Osteoblast (primary cell): ENCODE data around the gene BANK1. TPM values are rescaled to one million over a fixed set of nuclear protein-coding genes. Genes with fewer than 3 reads are reported as not detected.

Experiments
- DNase-seq: peaks from one replicate; pipeline ENCODE4 v3.0.0; 2011; ENCODE audit warnings: low spot score, mixed read lengths; ENCODE audit not compliant: insufficient read length; ENCODE audit errors: missing footprints
- H2AFZ ChIP-seq: 2 replicates; pipeline ENCODE4 v1.6.0; 2011; ENCODE audit warnings: mild to moderate bottlenecking, low read length
- H3K27ac ChIP-seq: 2 replicates; pipeline ENCODE4 v1.5.1; 2011; ENCODE audit warnings: mild to moderate bottlenecking, low read depth, low read length, moderate library complexity
- H3K27me3 ChIP-seq: 2 replicates; pipeline ENCODE4 v1.6.0; 2012; ENCODE audit warnings: mild to moderate bottlenecking, control low read depth, inconsistent platforms, low read length, moderate library complexity; ENCODE audit not compliant: insufficient read depth
- H3K36me3 ChIP-seq: 2 replicates; pipeline ENCODE4 v1.5.1; 2011; ENCODE audit warnings: mild to moderate bottlenecking, low read length, control low read depth, moderate library complexity; ENCODE audit not compliant: insufficient read depth
- H3K4me1 ChIP-seq: 2 replicates; pipeline ENCODE4 v1.5.1; 2011; ENCODE audit warnings: mild to moderate bottlenecking, low read length, control low read depth, moderate library complexity; ENCODE audit not compliant: insufficient read depth
- H3K4me2 ChIP-seq: 2 replicates; pipeline ENCODE4 v1.6.0; 2011; ENCODE audit warnings: mild to moderate bottlenecking, low read length; ENCODE audit not compliant: insufficient read depth
- H3K4me3 ChIP-seq: fragments of 200-600 bp; sonication (generic); 3 replicates; pipeline ENCODE4 v1.5.1; 2012; ENCODE audit warnings: mild to moderate bottlenecking, low read length, inconsistent platforms; ENCODE audit not compliant: insufficient read depth
- H3K79me2 ChIP-seq: 2 replicates; pipeline ENCODE4 v1.6.0; 2012; ENCODE audit warnings: mild to moderate bottlenecking, low read length, control low read depth, inconsistent platforms; ENCODE audit not compliant: insufficient read depth
- H3K9me3 ChIP-seq: 2 replicates; pipeline ENCODE4 v1.5.1; 2011; ENCODE audit warnings: low read depth, low read length, control low read depth
- H4K20me1 ChIP-seq: 2 replicates; pipeline ENCODE4 v1.6.0; 2012; ENCODE audit warnings: mild to moderate bottlenecking, low read length, control low read depth; ENCODE audit not compliant: insufficient read depth
- total RNA-seq: library from RNA; depleted of rRNA; stranded (reverse); fragments of >200 nt; gene quantifications from 2 replicates; pipeline ENCODE4 v1.2.3, GENCODE V29; 2012
- TF ChIP-seq, protein P1 (sequence below): IDR thresholded peaks from 2 replicates; pipeline ENCODE4 v1.5.1; 2011; ENCODE audit warnings: mild to moderate bottlenecking, low read depth, low read length, moderate library complexity; ENCODE audit errors: extremely low read depth

The BANK1 gene
- total RNA-seq, 1 donor = 1.8 TPM

- peak overlapping the region; percentile 10 for H2AFZ ChIP-seq
- H3K27ac ChIP-seq = no peak overlapping the region
- H3K36me3 ChIP-seq = no peaks in the 10 kb centered on the region
- no peaks in the 10 kb centered on the region for H4K20me1 ChIP-seq
- no peak overlapping the region for H3K4me3 ChIP-seq
- no peak overlapping the region for H3K4me2 ChIP-seq
- TF ChIP-seq, protein P1, sequence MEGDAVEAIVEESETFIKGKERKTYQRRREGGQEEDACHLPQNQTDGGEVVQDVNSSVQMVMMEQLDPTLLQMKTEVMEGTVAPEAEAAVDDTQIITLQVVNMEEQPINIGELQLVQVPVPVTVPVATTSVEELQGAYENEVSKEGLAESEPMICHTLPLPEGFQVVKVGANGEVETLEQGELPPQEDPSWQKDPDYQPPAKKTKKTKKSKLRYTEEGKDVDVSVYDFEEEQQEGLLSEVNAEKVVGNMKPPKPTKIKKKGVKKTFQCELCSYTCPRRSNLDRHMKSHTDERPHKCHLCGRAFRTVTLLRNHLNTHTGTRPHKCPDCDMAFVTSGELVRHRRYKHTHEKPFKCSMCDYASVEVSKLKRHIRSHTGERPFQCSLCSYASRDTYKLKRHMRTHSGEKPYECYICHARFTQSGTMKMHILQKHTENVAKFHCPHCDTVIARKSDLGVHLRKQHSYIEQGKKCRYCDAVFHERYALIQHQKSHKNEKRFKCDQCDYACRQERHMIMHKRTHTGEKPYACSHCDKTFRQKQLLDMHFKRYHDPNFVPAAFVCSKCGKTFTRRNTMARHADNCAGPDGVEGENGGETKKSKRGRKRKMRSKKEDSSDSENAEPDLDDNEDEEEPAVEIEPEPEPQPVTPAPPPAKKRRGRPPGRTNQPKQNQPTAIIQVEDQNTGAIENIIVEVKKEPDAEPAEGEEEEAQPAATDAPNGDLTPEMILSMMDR = no peak
- no peak for DNase-seq
- H3K79me2 ChIP-seq = no peaks in the 10 kb centered on the region
- no peaks in the 10 kb centered on the region for H3K4me1 ChIP-seq
- H3K9me3 ChIP-seq = no peaks in the 10 kb centered on the region
- H3K27me3 ChIP-seq = no peaks in the 10 kb centered on the region
Measured at GRCh38 chr4:102042871-102043802, 252.6 kb downstream of the BANK1 start.

DNA sequence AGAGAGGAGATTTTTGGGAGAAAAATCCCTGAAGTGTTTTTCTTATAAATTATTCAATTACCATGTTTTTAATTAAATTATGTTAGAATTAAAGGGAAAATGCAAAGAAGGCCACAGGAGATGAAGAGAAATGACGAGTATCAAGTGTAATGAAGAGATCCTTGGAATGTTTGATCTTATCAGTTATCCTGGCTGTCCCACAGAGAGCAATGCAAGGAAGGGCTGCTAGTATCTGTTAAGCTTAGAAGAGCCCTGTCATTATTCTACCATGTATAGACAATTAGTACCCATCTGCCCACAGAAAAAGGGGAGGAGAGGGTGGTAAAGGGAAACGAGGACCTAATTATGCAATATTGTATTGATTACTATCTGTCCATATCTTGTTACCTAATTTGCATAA, 257.1 kb downstream of the BANK1 start:
- no peaks in the 10 kb centered on the region for H3K4me1 ChIP-seq
- H3K27me3 ChIP-seq = no peaks in the 10 kb centered on the region
- no peak overlapping the region for H3K27ac ChIP-seq
- no peak overlapping the region for H3K4me3 ChIP-seq
- H4K20me1 ChIP-seq = no peaks in the 10 kb centered on the region
- no peaks in the 10 kb centered on the region for H3K9me3 ChIP-seq
- TF ChIP-seq, protein P1 = no peak
- no peak for DNase-seq
- H3K4me2 ChIP-seq = no peak overlapping the region
- H3K36me3 ChIP-seq = no peaks in the 10 kb centered on the region
- no peaks in the 10 kb centered on the region for H3K79me2 ChIP-seq
- H2AFZ ChIP-seq = no peak overlapping the region

- Histone ChIP-seq H4K20me1 (no peaks in the 10 kb centered on the region), H3K4me3 (no peak overlapping the region), H3K79me2 (no peaks in the 10 kb centered on the region), H3K27ac (no peak overlapping the region), H2AFZ (no peak overlapping the region), H3K4me2 (no peak overlapping the region), H3K9me3 (no peaks in the 10 kb centered on the region), H3K27me3 (no peaks in the 10 kb centered on the region), H3K36me3 (no peaks in the 10 kb centered on the region), H3K4me1 (no peaks in the 10 kb centered on the region)
- TF ChIP-seq, protein P1 = no peak
- DNase-seq = no peak
Measured at GRCh38 chr4:102055805-102056204, 265.3 kb downstream of the BANK1 start.

DNA sequence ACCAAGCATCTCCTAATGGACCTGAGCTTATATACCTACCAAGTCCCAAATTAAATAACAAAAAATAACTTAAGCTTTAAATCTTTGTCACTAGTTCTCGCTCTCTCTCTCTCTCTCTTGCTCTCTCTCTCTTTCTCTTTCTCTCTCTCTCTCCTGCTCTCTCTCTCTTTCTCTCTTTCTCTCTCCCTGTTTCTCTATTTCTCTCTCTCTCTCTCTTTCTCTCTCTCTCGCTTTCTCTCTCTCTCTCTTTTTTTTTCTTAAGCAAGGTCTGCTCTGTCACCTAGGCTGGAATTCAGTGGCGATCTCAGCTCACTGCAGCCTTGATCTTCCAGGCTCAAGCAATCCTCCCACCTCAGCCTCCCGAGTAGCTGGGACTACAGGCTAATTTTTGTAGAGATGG, 266.6 kb downstream of the BANK1 start:
- TF ChIP-seq, protein P1 = no peak
- Histone ChIP-seq H3K36me3 (no peaks in the 10 kb centered on the region), H3K27ac (no peak overlapping the region), H3K4me1 (no peaks in the 10 kb centered on the region), H3K4me2 (no peak overlapping the region), H3K4me3 (no peak overlapping the region), H3K27me3 (no peaks in the 10 kb centered on the region), H2AFZ (no peak overlapping the region), H3K9me3 (no peaks in the 10 kb centered on the region), H3K79me2 (no peaks in the 10 kb centered on the region), H4K20me1 (no peaks in the 10 kb centered on the region)
- DNase-seq = no peak
